Right lung (tissue), 5 donors: ENCODE results near the gene TASP1. TPM values are rescaled to one million over a fixed set of nuclear protein-coding genes. Genes with fewer than 3 reads are reported as not detected.

Experiments used
- DNase-seq, 2 donors: peaks; one replicate each; pipeline ENCODE4 v3.0.0-alpha.2; 2013
- polyA plus RNA-seq, 5 donors: library from polyadenylated mRNA; unstranded; fragments of 120-200 nt; gene quantifications; one replicate each; pipeline versions ENCODE4 v1.2.1 to v1.2.3, GENCODE V29; 2013; ENCODE audit warnings: inconsistent platforms in 1 of 5, low replicate concordance in 1 of 5; ENCODE audit not compliant: insufficient read length in 5 of 5, insufficient read depth in 1 of 5

Gene TASP1
- polyA plus RNA-seq, 5 donors, result 14.9 to 21.4 (median 19.5) TPM

- no peak for DNase-seq
Observed at GRCh38 chr20:13442986-13443385, 195.7 kb downstream of the TASP1 start.

GRCh38 chr20:13441388-13441787 lies 197.3 kb downstream of the TASP1 start:
- no peak for DNase-seq

- no peak for DNase-seq
Observed at GRCh38 chr20:13436530-13436929, 202.2 kb downstream of the TASP1 start.

GRCh38 chr20:13432126-13432525 lies 206.6 kb downstream of the TASP1 start:
- DNase-seq, result no peak

GRCh38 chr20:13430346-13431002 lies 208.3 kb downstream of the TASP1 start:
- DNase-seq, result no peak

GRCh38 chr20:13428684-13429083 lies 210.0 kb downstream of the TASP1 start:
- DNase-seq, result no peak

GRCh38 chr20:13426870-13427269 lies 211.9 kb downstream of the TASP1 start:
- DNase-seq, result no peak

GRCh38 chr20:13425381-13426135 lies 213.2 kb downstream of the TASP1 start:
- peak in 1 of 2 donors; percentile 16 for DNase-seq

GRCh38 chr20:13424174-13424833 lies 214.4 kb downstream of the TASP1 start:
- DNase-seq, result no peak

- no peak for DNase-seq
Observed at GRCh38 chr20:13423472-13424173, 215.1 kb downstream of the TASP1 start.

- DNase-seq, result no peak
Observed at GRCh38 chr20:13422637-13423036, 216.1 kb downstream of the TASP1 start.

GRCh38 chr20:13420625-13421024 lies 218.1 kb downstream of the TASP1 start:
- DNase-seq, result no peak

GRCh38 chr20:13419477-13419876 lies 219.3 kb downstream of the TASP1 start:
- no peak for DNase-seq

GRCh38 chr20:13418263-13419229 lies 220.2 kb downstream of the TASP1 start:
- no peak for DNase-seq

GRCh38 chr20:13416531-13416930 lies 222.2 kb downstream of the TASP1 start:
- DNase-seq, result no peak

GRCh38 chr20:13412806-13413445 lies 225.8 kb downstream of the TASP1 start:
- DNase-seq, result no peak

GRCh38 chr20:13404293-13404692 lies 234.4 kb downstream of the TASP1 start:
- no peak for DNase-seq

- no peak for DNase-seq
Observed at GRCh38 chr20:13403453-13403852, 235.3 kb downstream of the TASP1 start.

GRCh38 chr20:13402986-13403385 lies 235.7 kb downstream of the TASP1 start:
- DNase-seq, result no peak

GRCh38 chr20:13402171-13402760 lies 236.5 kb downstream of the TASP1 start:
- no peak for DNase-seq
